Measurements from ENCODE around the gene ARRDC2.
"Not testable (repeated sequence)": the region's sequence is repeated elsewhere in the genome, so short reads cannot be mapped to it uniquely, and the experiment has no call there.

ARRDC2 gene

GRCh38 chr19:18007917-18008673, at the start of gene ARRDC2:
ARRDC2 (plus strand) TSS chr19:18008170; CDS start chr19:18008311, 141 bp downstream.
- DNase-seq = peak; percentile 92

- DNase-seq = no peak
Observed at GRCh38 chr19:17963936-17964691, 43.9 kb upstream of the ARRDC2 start.

- no peak for DNase-seq
Observed at GRCh38 chr19:17965370-17966128, 42.4 kb upstream of the ARRDC2 start.

GRCh38 chr19:17966129-17966483, 41.9 kb upstream of the ARRDC2 start:
- DNase-seq = no peak

GRCh38 chr19:17966550-17967256, 41.3 kb upstream of the ARRDC2 start, which contains the start of gene KCNN1:
KCNN1 (plus strand) TSS chr19:17967107; CDS start chr19:17973889, 6,782 bp downstream.
- no peak for DNase-seq

- DNase-seq = no peak
Observed at GRCh38 chr19:17967257-17968051, 40.5 kb upstream of the ARRDC2 start.

GRCh38 chr19:17968362-17968761, 39.6 kb upstream of the ARRDC2 start:
- no peak for DNase-seq

GRCh38 chr19:17969096-17969792, 38.7 kb upstream of the ARRDC2 start:
- DNase-seq = no peak

GRCh38 chr19:17972230-17972629, 35.7 kb upstream of the ARRDC2 start:
- DNase-seq = no peak

- no peak for DNase-seq
Observed at GRCh38 chr19:17973759-17974158, 34.2 kb upstream of the ARRDC2 start.

GRCh38 chr19:17974551-17974950, 33.4 kb upstream of the ARRDC2 start:
- DNase-seq = no peak

- DNase-seq = no peak
Observed at GRCh38 chr19:17975032-17975431, 32.9 kb upstream of the ARRDC2 start.

GRCh38 chr19:17977021-17977420, 30.9 kb upstream of the ARRDC2 start:
- DNase-seq = no peak

- DNase-seq = no peak
Observed at GRCh38 chr19:17977488-17977887, 30.5 kb upstream of the ARRDC2 start.

- DNase-seq = no peak
Observed at GRCh38 chr19:17981611-17982010, 26.4 kb upstream of the ARRDC2 start.

- DNase-seq = no peak
Observed at GRCh38 chr19:17982430-17982829, 25.5 kb upstream of the ARRDC2 start.

GRCh38 chr19:17985037-17985818, 22.7 kb upstream of the ARRDC2 start:
- DNase-seq = no peak

- not testable (repeated sequence) for DNase-seq
Observed at GRCh38 chr19:17986569-17986968, 21.4 kb upstream of the ARRDC2 start.

GRCh38 chr19:17988161-17988560, 19.8 kb upstream of the ARRDC2 start:
- no peak for DNase-seq

- no peak for DNase-seq
Observed at GRCh38 chr19:17989425-17990094, 18.4 kb upstream of the ARRDC2 start.
